Stromal cell of bone marrow (primary cell): ENCODE results near the gene FAM20B.

Experiments used
- DNase-seq: peaks from one replicate; pipeline ENCODE4 v3.0.0-alpha.2; 2012; ENCODE audit warnings: low read depth

The FAM20B gene

DNA sequence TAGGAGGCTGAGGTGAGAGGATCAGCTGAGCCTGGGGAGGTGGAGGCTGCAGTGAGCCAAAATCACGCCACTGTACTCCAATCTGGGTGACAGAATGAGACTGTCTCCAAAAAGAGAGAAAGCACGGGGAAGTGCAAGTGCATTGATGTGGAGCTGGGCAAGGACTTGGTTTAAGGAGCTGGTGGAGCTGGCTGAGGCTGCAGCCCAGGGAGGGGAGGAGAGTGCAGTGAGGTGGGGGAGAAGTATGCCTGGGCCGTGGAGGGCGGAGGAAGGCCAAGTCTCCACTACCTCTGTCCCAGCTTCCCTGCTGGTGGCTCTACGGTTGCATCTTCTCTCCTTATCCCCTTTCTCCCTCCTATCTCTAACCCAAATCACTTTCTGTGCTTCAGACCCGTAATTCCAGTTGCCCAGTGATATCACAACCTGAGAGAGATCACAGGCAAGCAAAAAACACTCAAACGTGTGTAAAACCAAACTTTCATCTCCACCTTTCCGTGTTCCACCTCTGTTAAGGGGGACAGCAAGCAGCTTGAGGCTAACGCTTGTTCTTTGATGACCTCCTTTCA is 67.3 kb downstream of the FAM20B start:
- no peak for DNase-seq

DNA sequence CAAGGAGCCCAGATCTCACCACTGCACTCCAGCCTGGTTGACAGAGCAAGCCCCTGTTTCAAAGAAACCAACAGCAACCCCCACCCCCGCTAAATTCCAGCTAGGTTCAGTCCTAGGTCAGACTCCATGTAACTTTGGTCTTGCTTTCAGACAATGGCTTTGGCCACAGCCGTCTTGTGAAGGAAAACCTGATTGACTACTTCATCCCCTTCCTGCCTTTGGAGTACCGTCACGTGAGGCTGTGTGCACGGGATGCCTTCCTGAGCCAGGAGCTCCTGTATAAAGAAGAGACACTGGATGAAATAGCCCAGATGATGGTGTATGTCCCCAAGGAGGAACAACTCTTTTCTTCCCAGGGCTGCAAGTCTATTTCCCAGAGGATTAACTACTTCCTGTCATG is 69.1 kb downstream of the FAM20B start:
- DNase-seq, result no peak

DNA sequence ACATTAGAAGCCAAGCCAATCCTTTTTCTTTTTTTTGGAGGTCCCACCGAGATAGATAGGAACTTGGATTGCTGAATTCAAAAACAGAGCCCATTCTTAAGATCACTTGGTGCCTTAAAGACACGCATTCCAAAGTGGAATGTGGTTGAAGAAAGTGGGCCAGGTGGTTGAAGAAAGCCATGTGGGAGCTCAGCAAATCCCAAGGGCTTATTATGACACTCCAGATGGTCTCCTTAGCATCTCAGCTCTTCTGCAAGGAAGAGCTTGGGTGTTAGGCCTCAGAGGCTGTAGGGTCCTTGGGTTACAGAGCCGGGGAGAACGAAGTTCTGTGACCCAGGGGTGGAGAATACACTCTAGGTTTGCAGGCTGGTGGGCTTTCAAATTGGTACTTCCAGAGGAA is 69.7 kb downstream of the FAM20B start:
- no peak for DNase-seq

DNA sequence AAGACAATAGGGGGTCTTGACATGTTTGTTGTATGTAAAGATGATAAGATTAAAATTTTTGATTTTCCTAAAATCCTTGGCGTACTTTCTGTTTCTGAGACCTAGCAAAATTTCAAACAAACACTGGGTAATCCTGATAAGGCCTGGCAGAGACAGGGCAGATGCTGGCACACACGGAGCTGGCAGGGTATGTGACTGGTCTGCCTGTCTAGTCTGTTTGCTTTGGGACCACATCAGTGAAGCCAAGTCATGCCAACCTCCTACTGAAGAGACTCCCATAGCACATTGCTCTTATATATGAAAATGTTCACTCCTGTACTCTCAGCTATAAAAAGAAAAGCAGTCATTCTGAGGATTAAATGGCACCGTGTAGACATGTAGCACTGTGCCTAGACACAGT is 70.2 kb downstream of the FAM20B start:
- DNase-seq, result no peak

DNA sequence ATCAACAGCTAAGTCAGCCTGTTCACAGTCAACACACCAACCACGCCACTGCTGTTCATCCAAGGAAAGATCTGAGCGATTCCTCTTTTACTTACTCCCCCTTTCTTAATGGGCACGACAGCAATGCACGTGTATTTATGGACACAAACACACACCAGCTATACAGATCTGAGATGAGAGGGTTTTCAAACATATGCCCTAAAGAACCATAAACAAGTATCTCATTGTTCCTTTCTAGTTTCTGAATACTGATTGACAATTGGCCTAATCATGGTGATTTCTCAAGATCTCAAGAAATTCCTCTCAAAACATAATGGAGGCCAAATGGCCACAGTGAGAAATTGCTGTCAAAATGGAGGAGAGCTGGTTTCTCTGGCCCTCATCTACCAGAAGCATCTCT is 74.2 kb downstream of the FAM20B start:
- DNase-seq, result no peak

DNA sequence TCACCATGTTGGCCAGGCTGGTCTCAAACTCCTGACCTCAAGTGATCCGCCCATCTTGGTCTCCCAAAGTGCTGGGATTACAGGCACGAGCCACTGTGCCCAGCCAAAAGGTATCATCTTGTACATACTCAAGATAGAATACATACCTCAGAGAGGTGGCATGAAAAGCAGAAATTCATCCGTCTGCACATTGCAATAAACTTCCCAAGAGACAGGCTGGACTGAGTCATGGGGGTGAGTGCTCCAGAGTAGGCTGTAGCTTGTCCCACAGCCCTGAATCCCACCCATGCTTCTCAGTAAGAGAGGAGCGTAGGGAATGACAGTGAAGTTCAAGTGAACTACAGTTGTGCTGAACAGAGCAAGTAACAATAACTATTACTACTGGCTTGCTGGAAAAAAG is 75.9 kb downstream of the FAM20B start:
- no peak for DNase-seq

DNA sequence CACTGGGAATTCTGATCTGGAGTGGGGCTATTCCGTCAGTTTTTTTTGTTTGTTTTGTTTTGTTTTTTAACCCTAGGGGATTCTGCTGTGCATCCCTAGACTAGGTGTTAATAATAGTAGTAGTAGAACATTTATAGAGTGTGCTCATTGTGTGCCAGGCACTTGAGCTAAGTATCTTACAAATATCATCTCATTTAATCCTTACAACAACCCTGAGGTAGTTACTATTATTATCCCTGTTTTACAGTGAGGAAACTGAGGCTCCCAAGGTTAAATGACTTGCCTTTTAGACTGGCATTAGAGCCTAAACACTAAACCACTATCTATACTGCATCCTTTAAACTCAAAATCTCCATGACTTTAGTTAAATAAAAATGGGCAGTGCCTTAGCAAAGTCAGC is 78.3 kb downstream of the FAM20B start:
- no peak for DNase-seq

DNA sequence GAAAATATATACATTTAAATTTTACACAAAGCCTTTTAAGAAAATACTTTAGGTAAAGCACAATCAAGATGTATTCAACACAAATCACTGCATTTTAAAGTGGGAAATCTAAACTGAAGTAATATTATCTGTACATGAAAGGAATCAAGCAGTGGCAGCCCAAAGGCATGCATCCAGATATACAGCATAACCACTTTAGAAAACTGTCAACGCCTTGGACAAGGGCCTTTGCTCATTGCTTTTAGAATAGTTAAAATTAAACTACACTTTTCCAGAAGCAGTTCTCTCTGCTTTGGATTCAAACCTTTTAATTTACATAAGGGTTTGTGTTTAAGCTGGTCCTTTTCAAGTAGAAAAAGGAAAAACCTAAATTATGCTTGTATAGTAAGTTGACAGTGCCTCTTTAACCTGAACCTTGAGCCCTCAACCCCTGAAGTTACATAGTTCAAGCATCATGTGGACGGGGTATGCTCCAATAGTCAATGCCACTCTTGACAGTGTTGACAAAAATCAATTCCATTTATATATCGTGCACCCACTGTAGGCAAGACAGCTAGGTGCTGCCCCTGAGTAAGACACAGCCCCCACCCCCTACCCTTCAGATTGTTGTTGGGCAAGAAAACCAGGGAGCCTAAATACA is 79.0 kb downstream of the FAM20B start:
- no peak for DNase-seq

DNA sequence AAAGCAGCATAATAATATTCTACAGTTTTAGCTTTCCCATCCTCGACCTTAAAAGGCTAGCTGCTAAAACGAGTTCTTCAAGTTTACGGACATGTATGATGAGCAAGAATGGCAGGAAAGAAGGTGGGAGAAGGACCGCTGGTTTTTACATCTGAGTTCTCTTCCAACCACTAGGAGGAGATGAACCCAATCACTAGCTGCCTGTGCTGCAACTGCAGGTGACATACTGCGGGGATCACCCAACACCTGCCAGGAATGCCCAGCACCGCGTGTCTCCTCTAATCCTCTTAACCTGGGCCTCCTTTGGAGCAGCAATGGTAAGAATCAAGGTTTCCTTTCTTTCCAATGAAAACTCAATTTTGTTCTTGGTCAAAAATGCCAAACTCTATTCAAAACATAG is 79.7 kb downstream of the FAM20B start:
- no peak for DNase-seq

DNA sequence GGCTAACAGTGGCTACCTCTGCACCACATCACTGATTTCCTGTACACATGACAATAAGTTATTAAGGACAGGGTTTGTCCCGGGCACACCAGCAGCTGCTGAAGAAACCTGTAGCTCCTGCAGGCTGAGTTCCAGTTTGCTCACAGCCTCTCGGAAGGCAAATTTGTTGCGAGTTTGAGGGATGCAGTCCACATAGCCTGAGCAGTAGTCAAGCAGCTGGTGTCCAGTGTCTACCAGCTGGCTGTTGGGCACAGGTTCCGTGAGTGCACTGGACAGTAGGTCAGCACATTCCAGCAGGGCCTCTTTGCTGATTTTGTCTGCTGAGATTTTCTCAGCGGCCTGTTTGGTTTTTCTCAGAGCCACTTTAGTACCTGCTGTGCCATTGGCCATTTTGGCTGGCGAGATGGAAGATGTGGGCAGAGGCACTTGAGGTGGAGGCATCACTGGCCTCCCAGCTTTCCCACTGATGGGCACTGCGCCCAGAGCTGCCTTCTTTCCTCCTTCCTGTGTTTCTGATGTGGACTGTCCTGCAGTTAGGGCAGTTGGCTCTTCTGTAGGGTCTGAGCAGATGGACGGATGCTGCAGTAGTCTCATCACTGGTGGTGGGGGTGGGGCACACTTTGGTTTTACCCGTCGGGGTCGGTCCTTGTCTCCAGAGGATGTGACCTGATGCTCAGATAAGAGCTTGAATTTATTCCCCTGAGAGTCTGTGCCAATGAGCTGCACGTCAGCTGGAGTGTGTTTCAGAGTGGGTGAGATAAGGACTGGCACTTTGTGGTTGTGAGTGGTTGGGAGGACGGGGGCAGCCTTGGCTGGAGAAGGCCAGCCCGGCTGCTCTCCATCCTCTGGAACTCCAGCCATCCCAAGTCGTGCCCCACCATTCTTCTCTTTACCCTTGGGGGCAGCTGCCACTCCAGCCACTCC is 82.3 kb downstream of the FAM20B start:
- DNase-seq, result no peak

DNA sequence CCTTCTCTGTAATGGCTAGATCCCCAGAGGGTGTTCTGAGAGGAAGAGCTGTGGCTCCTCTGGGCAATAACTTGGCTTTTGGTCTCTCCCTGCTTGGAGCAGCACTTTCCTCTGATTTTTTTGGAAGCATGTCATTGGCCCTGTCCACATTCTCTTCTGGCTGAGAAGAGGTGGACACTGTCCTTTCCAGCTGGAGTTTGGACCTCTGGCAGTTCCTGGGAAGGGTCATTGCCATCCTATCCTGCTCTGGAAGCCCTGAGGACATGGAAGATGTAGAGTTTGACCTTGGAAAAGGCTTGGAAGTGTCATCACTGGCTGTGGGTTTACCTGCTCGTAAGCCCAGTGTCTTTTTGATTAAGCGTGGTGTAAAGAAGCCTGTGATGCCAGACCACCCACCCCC is 83.0 kb downstream of the FAM20B start:
- no peak for DNase-seq

DNA sequence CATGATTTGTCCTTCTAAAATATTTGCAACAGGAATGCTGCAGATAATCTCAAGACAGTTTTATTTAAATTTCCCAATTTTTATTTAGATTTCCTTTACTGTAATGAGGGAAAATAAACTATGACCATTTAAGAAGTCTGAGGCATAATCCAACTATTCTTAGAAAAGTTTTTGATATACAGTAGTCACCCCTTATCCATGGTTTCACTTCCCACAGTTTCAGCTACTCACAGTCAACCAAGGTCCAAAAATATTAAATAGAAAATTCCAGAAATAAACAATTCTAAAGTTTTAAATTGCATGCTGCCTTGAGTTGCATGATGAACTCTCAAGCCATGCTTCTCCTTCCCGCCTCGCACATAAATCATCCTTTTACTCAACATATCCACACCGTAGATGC is 89.5 kb downstream of the FAM20B start:
- no peak for DNase-seq

DNA sequence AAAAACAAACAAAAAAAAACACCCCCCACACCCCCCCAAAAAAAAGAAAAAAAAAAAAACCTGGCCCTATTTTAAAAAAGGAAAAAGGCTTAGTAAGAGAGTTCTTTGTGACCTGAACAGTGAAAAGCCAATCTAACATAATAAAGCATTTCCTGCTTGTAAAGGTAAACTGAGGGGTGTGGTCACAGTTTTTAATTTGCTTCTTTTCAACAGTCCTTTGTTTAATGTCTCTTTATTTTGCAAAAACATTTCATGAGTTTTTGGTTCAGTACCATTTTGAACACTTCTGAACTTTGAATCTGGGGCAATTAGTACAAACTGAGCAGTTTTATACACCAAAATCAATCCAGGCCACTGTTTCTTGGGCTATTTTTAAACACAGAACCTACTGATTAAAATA is 93.8 kb downstream of the FAM20B start:
- no peak for DNase-seq

DNA sequence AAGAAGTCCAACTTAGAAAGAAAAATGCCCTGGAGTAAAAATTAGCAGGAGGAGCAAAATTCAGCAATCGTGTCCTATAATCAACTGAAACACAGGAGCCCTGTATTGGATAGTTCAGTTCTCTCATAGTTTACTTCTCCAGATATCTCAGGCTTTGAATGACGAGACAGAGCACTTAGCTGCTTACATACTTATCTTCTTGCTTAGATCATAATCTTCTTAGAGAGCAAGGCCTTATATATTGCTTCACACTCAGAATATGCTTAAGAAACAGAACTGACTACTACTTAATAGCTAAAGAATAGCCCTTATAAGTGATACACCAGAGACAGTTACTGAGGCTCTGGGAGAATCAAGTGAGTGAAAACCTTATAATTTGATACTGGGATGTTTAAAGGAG is 95.0 kb downstream of the FAM20B start:
- DNase-seq, result no peak

DNA sequence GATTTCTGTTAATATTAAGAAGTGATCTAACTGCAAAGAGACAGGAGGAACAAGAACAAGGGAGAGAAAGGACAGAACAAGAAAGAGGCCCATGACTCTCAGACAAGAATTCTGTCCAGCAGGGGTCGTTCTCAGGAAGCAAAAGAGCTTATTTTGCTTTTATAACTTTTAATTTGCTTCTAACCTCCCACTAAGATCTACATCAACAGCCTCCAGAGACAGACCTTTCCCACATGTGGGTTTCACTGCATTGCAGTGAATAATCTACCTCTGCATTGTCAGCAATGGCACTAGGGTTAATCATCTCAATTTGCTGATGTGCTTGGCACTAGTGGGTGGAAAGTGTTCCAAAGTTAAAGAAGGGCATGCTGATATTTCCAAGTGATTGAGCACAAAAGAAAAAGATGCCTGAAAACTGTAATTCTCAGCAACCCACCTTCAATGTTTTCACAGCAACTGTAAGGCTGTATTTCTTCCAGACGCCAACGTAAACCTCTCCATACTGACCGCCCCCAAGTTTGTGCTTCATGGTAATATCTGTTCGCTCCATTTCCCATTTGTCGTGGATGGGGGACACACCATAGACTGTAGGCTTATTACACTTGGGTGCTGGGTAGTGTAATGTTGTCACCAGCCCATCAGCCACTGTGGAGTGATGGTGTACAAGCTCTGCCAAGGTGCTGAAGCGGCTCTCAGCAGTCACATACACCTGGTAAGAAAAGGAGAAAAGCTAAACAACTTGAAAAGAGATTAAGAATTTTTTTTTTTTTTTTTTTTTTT is 95.7 kb downstream of the FAM20B start:
- peak; percentile 52 for DNase-seq

DNA sequence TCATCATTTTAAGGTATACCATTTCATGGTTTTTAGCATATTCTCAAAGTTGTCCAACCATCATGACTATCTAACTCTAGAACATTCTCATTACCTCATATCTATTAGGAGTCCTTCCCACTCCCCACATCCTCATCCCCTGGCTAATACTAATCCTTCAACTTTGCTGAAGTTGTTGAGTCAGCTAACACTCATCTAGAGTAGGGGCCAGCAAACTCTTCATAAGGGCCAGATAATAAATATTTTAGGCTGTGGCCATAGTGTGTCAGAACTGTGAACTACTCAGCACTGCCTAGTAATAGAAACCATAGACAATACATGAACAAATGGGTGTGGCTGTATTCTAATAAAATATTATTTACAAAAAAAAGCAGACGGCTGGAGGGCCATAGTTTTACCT is 99.2 kb downstream of the FAM20B start:
- DNase-seq, result peak; percentile 47
